H1 (cell line): ENCODE results near the gene TLL1. TPM values are rescaled to one million over a fixed set of nuclear protein-coding genes. Genes with fewer than 3 reads are reported as not detected.

ENCODE experiments used
- ATF2 ChIP-seq: IDR thresholded peaks from 2 replicates; pipeline ENCODE4 v1.6.1; 2012; ENCODE audit warnings: low read length, inconsistent platforms
- CBX5 ChIP-seq: fragments of 300-800, 300-1000 bp; sonication (generic); IDR thresholded peaks from 2 replicates; pipeline ENCODE4 v1.7.1; 2016; ENCODE audit warnings: antibody characterized with exemption, low read length, low read depth
- CHD7 ChIP-seq: fragments of 300-600 bp; sonication (generic); IDR thresholded peaks from 2 replicates; pipeline ENCODE4 v1.7.1; 2012; ENCODE audit warnings: low read length, moderate library complexity, mild to moderate bottlenecking, inconsistent platforms; ENCODE audit not compliant: insufficient replicate concordance
- CREB1 ChIP-seq: IDR thresholded peaks from 2 replicates; pipeline ENCODE4 v1.6.1; 2012; ENCODE audit warnings: inconsistent platforms
- KDM1A ChIP-seq: fragments of 200-600, 300-600 bp; sonication (generic); IDR thresholded peaks from 2 replicates; pipeline ENCODE4 v1.7.1; 2016; ENCODE audit warnings: mild to moderate bottlenecking, low read length, borderline replicate concordance
- SAP30 ChIP-seq: fragments of 300-600 bp; sonication (generic); IDR thresholded peaks from 2 replicates; pipeline ENCODE4 v1.7.1; 2012; ENCODE audit warnings: low read length, moderate library complexity, mild to moderate bottlenecking, inconsistent platforms; ENCODE audit not compliant: insufficient read depth, insufficient replicate concordance
- SIRT6 ChIP-seq: IDR thresholded peaks from one replicate; pipeline ENCODE4 v1.7.1; 2012; ENCODE audit warnings: low read length, inconsistent platforms
- TAF1 ChIP-seq: IDR thresholded peaks from 2 replicates; pipeline ENCODE4 v1.6.1; 2011; ENCODE audit warnings: mild to moderate bottlenecking, low read depth, low read length
- TAF7 ChIP-seq: optimal IDR thresholded peaks from 2 replicates; pipeline ENCODE3; 2011; ENCODE audit warnings: low read depth, mild to moderate bottlenecking, inconsistent platforms, low read length, moderate library complexity, borderline replicate concordance
- polyA plus RNA-seq, 7 experiments: library from polyadenylated mRNA; depleted of rRNA in 3 of 7; stranded (reverse) in 5 of 7; unstranded in 2 of 7; fragments of >200 nt in 5 of 7; fragments of 200-250 nt in 2 of 7; gene quantifications; 1 replicate in 5 of 7; 2 replicates in 1 of 7; 4 replicates in 1 of 7; pipeline versions ENCODE4 v1.2.1 to v1.2.3, GENCODE V29; 2011 to 2013; ENCODE audit warnings: missing spikeins in 2 of 7, mixed read lengths in 2 of 7
- total RNA-seq: library from RNA; stranded (reverse); fragmentation: NEBNext Ultra II Directional; extraction: Animal tissue kit (Norgen Biotek cat#: 25700); gene quantifications from 2 replicates; pipeline ENCODE4 v1.2.1, GENCODE V29; 2021

TLL1 gene
- total and polyA plus RNA-seq, 2 of the 8 experiments (the other 6 are each of a cell fraction or from before 2014, with no cell fraction given) = 0.18 to 1.1 TPM

GRCh38 chr4:166014411-166014810 lies 141.4 kb downstream of the TLL1 start (continued):
- TF ChIP-seq CHD7 = no peak
- no peak for TF ChIP-seq KDM1A
- TF ChIP-seq SAP30 = no peak
- no peak for TF ChIP-seq CREB1
- no peak for TF ChIP-seq ATF2
- no peak for TF ChIP-seq SIRT6
- TF ChIP-seq TAF7 = no peak
- TF ChIP-seq CBX5 = no peak
- no peak for TF ChIP-seq TAF1
